Fibroblast of skin of right biceps (primary cell): ENCODE data around the gene PPP1R14D.

Experiments
- DNase-seq: peaks from one replicate; pipeline ENCODE4 v3.0.0-alpha.2; 2013

Gene PPP1R14D

DNA sequence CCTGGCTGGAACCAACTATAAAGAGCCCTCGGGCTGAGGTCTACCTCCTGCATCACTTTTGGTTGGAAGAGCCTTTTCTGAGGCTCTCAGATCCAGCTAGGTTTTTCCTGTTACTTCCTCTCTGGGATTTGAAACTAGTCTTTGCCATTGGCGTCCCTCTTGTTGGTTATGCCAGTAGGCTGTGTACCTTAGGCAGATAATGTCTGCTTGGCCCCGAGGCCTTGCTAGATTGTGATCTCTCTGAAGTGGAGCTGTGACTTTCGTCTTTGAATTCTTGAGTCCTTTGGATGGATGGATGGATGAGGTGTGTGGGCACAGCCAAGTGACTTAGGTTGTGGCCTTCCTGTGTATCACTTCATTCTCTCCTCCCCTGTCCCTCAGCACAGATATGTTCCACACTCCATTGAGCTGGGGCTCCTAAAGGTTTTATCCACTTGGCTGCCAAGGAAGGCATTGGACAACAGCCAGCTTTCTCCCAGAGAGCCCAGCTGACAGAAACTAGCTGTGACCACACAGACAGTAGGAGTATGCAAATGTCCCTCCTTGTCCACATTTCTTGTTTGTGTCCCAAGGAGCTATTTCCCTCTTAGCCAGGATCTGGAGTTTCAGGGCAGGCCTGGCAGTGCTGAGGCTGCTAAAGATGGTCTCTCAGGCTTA, 13.3 kb downstream of the PPP1R14D start:
- no peak for DNase-seq

DNA sequence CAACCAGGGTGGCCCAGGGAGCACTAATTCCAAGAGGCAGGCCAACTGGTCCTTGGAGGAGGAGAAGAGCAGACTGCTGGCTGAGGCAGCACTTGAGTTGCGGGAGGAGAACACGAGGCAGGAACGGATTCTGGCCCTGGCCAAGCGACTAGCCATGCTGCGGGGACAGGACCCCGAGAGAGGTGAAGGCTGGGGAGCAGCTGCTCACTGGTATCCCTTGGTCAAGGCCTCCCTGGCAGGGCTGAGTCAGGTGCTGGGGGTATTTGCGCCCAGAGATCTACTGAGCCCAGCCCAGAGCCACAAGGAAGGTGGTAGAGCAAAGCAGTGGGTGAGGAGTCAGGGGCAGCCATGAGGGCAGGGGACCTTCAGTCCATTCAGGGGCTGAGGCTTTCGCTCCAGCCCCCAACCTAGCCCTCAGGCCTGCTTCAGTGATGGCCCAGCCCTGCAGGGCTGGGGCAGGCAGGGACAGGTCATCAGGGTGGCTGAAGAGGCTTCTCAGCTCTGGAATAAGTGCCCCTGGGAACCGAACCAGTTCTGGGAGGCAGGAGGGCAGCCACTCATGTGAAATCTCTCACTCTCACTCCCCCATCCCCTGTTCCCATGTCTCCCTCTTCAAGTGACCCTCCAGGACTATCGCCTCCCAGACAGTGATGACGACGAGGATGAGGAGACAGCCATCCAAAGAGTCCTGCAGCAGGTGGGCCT, 15.6 kb downstream of the PPP1R14D start:
- DNase-seq: no peak

DNA sequence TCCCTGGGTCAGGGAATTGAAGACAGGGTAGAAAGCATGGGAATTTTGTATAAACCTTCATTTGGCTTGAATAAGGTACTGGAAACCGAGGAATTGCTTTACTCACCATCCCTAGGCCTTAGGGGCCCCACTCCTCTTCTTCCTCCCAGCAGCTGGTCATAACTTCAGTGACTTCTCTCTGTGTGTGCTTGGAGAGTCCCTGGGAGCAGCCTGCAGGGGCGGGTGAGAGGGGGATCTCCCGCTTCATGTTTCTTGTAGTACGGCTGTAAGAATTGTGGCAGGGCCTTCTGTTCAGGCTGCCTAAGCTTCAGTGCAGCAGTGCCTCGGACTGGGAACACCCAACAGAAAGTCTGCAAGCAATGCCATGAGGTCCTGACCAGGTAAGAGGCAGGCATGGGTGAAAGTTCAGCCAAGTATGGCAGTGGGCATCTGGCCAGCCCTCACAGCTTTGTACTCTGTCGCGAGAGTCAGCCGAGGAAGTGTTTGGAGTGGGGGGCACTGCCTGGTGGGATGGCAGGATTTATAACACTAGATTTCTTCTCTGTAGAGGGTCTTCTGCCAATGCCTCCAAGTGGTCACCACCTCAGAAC, 19.6 kb downstream of the PPP1R14D start:
- DNase-seq: no peak

DNA sequence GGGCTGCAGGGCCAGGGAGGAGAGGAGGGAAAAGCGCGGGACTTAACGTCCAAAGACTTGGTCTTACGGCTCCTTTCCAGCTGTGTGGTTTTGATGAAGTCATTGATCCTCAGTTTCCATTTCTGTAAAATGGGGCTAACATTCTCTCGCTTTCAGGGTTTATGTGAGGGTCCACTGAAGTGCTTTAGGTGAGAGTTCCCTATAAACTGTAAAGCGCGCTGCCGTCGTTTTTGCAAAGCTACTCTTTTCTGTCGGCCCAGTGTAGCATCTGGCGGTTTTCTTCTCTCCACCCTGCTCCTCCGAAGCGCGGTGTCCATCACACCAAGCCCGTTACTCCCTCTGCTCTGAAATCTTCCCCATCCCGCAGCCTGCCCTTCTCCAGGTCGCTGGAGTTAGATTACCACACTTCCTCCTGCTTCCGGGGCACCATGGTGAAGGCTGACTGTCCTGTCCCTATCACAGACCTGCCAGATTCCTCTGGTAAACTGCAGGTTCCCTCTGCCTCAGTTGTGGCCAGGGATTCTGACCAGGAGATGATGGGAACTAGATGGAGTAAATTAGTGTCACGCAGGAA, 20.5 kb downstream of the PPP1R14D start:
- no peak for DNase-seq

DNA sequence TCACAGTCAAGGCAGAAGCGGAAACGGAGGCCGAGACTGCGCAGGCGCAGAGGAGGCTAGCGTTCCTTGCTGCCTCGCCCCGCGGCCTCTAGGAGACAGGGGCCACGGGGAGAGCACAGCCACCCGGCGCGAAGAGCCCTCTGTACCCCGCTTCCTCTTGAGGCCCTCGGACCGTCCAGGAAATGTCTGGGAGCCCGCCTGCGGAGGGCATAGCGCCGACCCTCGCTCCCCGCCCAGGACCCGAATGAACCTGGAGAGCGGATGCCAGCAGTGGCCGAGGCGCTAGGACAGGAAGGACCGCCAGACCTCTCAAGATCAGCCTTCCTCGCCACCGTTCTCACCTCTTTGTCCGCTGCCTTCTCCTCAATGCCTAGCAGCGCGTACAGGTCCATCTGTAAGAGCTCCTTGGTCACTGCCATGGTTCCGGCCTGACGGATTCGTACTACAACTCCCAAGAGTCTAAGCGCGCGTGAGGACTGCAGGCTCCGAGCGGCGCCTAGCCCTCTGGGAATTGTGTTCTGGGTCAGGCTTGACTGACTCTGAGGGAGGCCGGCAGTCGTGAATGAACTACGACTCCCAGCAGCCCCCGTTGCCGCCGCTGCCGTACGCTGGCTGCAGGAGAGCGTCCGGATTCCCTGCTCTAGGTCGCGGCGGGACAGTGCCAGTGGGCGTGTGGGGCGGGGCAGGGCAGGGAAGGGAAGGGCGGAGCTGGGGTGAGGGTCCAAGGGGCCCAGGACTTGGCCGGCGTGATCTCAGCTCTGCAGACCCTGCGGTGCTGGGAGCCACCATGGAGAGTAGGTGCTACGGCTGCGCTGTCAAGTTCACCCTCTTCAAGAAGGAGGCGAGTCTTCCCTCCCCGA, 21.2 kb downstream of the PPP1R14D start, which contains the start of the genes DNAJC17 and ZFYVE19:
Gene DNAJC17, minus strand, starts transcription at position 446 of the 860 bp plus-strand sequence. Its CDS starts 27 bp downstream, at position 419.
Gene ZFYVE19, plus strand, starts transcription at position 62 of the 860 bp plus-strand sequence. Its CDS starts 501 bp downstream, at position 563.
- peak; percentile 98 for DNase-seq

DNA sequence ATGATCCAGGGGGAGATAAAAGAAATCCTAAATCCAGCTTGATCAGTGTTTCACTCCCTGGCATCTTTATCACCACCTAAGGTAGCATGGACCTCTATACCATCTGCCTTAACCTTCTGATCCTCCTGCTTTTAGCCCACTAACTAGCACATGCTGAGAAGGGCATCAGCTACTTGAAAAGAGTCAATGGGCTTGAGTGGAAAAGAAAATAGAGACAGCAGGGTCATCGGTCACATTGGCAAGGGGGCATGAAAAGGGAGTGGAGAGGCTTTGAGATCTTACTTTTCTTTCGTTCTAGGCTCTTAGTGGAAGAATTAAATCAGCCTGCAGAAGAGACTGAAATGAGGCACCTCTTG, 21.9 kb downstream of the PPP1R14D start:
- DNase-seq: no peak

DNA sequence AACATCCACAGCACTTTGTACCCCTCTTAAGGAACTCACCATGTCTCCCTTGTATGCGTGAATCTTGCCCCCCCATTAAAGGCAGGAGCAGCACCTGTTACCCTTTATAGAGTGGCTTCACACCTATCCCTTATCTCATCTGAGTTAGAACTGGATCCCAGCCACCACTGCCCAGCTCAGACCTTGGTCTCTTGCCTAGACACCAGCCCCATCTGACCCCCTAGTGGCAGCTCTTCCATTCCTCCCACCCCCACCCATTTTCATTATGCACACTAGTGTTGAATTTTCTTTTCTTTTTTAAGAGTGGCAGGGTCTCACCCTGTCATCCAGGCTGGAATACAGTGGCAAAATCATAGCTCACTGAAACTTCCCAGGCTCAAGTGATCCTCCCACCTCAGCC, 24.8 kb downstream of the PPP1R14D start:
- DNase-seq: no peak

DNA sequence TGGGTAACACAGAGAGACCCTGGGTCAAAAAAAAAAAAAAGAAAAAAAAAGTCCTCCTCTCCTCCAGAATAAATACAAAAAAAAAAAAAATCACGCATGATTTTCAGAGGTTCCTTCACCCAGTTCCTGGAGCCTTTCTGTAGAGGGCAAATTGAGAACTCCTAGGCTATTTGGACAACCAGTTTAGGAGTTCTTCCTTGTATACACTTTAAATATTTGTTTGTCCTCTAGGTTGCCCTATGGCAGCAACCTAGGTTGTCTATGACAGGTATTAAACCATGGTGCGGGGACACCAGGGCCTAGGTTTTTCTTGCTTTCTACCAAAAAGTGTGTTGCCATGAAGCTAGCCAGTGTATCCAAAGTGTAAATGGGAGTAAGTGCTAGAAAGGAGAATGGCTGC, 25.4 kb downstream of the PPP1R14D start:
- DNase-seq: no peak

DNA sequence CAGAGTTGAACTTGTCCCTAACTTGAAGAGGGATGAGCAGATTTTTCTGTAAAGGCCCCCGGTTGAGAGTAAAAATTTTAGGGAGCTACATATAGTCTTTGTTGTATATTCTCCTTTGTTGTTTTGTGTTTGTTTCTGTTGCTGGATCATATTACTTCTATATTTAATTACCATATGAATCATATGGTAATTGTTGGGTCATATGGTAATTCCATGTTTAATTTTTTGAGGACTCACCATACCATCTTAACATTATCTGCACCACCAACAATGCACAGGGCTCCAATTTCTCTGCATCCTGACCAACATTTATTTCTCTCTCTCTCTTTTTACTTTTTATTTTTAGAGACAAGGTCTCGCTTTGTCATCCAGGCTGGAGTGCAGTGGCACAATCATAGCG, 29.0 kb downstream of the PPP1R14D start:
- no peak for DNase-seq

DNA sequence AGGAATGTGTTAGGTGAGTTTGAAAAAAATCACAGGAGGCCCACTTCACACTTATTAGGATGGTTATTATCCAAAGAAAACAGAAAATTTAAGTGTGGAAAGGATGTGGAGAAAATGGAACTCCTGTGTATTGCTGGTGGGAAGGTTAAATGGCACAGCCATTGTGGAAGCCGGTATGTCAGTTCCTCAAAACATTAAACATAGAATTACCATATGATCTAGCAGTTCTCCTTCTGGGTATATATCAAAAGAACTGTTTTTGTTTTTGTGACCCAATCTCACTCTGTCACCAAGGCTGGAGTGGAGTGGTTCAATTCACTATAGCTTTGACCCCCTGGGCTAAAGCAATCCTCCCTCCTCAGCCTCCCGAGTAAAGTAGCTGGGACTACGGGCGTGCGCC, 32.0 kb downstream of the PPP1R14D start:
- no peak for DNase-seq

DNA sequence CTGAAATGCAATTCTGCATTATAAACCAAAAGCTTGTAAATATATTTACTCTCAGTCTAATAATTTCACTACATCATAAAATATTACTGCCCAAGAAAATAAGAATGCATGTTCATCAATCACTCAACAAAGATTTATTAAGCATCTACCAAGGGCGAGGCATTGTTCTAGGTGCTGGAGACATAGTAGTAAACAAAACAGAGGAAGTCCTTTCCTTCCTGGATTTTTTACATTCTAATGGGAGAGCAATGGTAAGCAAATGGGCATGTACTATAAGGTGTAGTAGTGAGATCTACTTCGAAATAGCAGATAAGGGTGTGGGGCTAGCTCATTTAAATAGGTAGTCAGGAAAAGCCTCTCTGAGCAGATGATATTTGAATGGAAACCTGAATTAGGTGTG, 32.5 kb downstream of the PPP1R14D start:
- DNase-seq: no peak

DNA sequence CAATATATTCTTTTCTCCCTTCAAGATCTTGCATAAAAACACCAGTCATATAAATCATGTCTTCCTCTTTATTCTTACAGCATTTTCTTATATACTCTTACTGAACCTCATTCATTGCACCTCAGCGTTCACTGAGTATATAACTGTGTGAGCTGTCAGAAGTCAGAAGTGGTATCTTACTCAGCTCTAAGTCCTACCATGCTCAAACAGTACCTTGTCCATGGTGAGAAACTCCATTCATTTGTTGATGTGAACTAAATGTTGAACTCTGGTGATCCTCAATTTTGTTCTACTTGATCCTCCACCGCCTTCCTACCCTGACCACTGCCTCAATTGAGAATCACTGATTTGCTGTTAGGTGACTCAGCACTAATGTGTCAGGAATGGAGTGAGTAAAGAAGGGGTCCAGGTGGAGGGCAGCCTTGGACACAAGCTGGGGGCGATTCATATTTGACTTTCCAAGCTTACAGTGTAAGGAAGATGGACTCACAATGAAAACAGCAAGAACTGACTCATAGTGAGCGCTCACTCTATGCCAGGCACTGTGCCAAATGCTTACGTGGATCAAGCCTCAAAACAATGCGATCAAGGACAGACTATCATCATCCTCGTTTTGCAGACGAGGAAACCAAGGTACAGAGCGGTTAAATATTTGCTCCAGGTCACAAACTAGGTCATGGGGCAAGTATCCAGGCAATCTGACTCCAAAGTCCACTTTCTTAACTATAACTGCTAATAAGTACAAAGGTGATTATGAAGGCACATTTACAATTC, 35.1 kb downstream of the PPP1R14D start:
- DNase-seq: peak; percentile 94

DNA sequence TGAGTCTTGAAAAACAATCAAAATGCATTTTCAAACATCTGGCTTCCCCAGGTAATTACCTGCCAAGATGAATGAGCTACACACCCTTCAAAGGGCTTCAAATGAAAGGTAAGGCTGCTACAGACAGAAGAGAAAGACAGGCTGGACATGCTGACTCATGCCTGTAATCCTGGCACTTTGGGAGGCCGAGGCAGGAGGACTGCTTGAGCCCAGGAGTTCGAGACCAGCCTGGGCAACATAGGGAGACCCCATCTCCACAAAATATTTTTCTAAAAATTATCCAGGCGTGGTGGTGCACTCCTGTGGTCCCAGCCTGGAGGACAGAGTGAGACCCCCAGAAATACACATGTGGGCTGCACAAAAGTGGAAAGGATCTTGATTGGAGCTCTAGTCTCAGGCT, 36.1 kb downstream of the PPP1R14D start:
- no peak for DNase-seq

DNA sequence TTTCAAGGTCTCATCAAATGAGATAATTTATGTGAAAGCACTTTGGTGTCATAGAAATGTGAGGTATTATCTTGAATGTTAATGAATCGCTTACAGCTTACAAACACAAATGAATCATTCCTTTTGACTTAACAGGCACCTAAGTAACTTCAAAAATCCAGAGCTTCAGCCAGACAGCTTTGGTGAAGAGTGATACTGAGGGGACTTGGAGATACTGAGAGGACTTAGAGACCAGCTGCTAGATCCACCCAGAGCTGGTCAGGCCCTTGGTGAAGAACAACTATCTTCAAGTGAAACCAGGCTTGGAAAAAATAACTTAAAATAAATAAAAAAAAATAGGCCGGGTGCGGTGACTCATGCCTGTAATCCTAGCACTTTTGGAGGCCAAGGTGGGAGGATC, 37.8 kb downstream of the PPP1R14D start:
- no peak for DNase-seq

DNA sequence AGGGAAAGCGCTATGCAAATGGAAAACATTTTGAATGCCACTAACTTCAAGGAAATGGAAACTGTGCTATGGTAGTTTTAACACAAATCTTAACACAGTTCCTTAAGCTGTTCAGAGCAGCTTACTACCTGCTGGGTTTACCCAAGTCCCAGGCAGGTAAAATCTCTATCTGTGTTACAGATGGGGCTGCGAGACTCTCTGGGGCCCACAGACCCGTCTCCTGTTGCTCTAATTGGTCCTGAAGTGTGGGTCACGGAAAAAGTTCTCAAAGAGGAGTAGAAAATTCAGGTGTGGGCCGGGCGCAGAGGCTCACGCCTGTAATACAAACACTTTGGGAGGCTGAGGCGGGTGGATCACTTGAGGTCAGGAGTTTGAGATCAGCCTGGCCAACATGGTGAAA, 38.5 kb downstream of the PPP1R14D start:
- no peak for DNase-seq

DNA sequence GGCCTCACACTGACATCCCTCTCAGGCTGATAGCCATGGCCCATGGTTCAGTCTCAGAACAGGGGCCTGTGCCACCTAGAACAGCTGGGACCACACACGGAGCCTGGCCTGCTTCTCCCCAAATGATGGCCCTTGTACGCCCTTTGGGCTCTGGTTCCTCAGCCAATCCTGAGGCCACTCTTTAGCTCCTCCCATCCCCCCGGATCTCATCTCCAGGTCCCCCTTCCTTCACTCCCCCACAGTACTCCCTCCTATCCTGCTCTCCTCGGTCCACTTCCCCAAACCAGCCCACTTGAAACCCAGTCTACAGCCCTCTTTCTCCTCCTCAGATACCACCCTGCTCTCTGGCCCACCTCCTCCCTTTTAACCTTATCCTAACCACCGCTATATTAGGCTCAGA, 39.4 kb downstream of the PPP1R14D start:
- no peak for DNase-seq

DNA sequence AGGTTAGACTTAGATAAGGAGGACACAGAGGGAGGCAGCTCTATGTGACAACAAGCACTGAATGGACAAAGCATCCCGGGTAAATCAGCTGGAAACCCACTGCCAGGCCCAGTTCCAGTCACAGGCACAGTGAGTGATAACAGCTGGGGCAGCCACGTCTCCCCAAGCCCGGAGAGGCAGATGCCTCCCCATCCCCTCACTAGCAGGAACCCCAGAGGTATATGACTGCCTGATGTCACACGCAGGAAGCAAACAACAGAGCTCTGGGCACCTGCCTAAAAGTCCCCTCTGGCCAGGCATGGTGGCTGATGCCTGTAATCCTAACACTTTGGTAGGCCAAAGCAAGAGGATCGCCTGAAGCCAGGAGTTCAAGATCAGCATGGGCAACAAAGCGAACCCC, 40.5 kb downstream of the PPP1R14D start:
- no peak for DNase-seq

DNA sequence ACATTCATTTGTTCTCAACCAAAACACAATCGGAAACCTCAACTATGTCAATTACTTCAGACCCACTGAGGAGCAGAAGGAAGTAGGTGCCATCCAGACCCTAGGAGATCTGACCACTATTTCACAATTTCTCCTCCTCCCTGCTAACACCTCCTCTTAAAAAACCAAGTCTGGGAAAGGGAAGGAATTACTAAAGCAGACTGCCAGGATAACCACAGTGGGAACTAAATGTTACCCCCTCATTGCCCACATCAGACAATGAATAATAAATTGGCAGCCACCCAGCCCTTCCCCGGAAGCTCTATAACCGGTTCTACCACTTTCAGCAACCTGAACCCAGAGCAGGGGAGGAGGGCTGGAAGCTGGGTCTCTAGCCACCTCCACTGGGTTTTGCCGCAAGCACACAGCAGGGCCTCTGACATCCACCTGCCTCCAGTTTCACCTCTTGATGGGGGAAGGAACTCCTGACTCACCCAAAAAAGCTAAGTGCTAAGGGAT, 41.1 kb downstream of the PPP1R14D start:
- DNase-seq: peak; percentile 70

DNA sequence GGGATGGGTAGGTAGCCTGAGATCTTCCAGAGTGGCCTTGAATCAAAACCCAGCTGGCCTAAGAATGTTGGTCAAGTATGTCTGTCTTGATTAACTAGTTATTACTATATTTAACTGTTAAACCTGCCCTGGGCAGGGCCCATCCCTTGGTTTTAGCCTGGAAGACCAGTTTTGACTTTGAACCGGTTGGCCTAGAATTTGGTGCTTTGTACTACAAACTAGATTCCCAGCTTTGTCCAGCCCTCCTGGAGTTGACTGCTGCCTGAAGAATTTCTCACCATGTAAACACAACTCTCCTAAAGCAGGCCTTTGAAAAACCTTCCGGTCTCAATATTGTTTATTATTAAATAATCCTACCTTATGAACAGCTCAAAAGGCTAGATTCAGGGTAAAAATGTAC, 42.7 kb downstream of the PPP1R14D start:
- DNase-seq: no peak

DNA sequence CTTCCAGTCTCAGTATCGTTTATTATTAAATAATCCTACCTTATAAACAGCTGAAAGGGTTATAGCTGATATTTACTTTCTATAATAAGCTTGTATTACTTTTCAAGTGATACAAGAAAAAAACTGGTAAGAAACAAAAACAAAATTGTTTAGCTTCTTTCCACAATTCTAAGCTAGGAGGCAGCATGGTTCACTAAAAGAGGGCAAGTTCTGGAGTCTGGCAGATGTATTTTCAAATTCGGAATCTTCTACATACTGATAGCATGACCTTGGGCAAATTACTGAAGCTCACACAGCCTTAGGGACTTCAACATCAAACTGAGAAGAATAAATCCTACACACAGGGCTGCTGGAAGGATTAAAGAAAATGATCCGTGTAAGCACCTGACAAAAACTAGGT, 43.3 kb downstream of the PPP1R14D start:
- no peak for DNase-seq

DNA sequence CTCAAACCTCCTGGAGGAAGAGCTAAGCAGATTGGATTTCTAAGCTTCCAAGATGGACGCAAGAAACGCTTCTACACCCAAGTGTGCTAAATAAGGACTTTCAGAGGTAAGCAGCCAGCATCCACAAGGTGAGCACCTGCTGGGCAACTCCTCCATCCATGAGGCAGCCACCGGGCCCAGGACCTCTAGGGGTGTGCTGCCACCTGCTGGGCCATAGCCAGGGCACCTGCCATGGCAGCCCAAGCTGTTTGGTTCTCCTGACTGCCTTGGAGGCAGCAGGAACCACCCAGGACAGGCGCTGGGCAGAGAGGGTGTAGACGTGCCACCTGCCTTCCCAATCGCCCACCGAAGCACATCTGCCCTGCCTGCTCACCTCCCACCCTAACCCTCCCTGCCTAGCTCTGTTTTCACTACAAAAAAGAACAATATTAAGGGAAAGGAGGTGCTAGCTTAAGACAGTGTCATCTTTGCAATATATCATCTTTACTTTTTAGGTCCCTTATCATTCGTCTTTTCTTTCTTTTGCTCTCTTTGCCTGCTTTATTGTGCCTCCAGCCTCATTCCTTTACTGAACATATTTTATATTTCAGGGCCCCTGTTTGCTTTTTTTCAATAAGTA, 45.8 kb downstream of the PPP1R14D start:
- no peak for DNase-seq
